Stimulated activated CD4-positive, alpha-beta T cell treated with anti-CD3 and anti-CD28 coated beads, Interleukin-15, amount 100 ng/mL, for 24 hours (primary cell): Measurements from ENCODE around the gene ARG2.

ENCODE experiments used
- DNase-seq: peaks from one replicate; pipeline ENCODE4 v3.0.0-alpha.2; 2020

ARG2 gene

DNA sequence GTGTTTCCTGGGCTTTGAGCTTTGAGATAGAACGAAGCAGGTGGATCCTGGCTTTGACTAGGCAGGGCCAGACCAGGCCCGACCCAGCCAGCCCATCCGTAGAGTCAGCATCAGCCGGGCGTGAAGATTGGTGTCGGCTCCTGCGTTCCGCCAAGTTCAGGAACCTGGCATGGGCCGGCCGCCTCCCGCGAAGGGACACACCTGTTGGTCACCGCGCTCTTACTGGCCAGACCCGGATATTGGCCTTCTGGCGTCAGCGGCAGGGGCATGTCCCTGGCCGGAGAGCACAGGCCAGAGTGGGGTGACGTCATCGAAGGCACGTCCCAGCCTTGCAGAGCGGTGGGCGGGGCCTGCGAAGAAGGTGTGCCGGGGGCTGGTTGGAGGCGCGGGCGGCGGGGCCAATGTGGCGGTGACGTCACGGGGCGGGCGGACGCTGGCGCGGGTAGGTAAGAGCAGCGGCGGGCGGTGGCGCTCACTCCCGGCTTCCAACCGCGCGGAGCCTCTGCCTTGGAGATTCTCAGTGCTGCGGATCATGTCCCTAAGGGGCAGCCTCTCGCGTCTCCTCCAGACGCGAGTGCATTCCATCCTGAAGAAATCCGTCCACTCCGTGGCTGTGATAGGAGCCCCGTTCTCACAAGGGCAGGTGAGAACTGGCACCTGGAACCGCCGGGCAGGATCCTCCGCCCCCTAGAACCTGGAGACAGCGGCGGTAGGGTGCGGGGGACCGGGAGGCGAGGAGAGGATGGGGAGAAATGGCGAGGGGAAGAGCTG lies at the start of gene ARG2:
Gene ARG2, plus strand, starts transcription at position 475 of the 771 bp plus-strand sequence. Its CDS starts 58 bp downstream, at position 533.
- DNase-seq = peak; percentile 99

DNA sequence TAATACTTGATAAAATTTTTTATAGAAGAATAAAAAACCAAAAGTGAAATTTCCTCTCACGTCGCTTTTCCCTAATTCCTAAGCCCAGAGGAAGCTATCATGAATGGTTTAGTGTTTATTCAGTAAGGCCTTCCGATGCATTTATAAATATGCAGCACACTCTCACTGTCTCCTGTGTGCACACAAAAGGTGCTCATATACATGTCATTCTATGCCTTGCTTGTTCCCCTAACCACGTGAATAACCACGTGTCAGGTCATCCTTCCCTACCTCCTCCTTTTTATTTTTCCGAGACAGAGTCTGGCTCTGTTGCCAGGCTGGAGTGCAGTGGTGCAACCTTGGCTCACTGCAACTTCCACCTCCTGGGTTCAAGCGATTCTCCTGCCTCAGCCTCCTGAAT lies 49.3 kb upstream of the ARG2 start:
- DNase-seq = no peak

DNA sequence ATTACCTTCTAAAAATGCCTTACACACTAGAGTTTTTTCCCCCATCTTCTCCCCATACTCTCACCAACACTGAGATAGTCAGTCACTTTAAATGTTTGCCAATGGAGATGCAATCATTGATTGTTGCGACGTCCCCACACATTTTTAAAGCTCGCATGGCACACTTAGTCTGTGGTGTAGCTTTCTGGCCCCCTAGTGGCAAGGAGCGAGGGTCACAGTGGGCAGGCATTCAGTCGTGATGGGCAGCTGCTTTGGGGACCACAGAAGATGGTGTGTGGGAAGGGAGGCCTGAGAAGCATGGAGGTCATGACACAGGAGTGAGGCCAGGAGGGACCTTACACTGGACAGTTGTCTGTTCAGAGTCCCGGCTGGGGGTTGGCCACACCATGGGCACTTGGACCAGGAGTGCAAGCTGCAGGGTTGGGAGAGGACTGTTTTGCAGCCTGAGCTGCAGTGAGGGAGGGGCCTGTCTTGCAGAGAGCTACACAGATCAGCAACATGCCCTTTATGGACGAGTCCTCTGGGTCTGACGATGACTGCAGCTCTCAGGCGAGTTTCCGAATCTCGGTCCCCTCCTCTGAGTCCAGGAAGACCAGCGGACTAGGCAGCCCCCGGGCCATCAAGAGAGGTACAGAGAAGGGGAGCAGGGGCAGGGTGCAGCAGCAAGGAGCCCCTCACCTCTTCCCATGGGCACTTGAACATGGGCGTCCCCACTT lies 48.3 kb upstream of the ARG2 start:
- peak; percentile 79 for DNase-seq

DNA sequence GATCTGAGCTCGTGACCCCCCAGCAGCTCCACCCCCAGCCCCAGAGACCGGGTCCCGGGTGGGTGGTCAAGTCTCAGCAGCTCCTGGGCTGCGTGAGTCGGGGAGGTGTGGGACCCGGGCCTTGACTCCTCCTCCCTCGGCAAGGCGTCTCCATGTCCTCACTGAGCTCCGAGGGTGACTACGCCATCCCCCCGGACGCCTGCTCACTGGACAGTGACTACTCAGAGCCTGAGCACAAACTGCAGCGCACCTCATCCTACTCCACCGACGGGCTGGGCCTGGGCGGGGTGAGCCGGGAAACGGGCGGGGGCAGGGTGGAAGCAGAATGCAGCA lies 47.8 kb upstream of the ARG2 start:
- DNase-seq = no peak

DNA sequence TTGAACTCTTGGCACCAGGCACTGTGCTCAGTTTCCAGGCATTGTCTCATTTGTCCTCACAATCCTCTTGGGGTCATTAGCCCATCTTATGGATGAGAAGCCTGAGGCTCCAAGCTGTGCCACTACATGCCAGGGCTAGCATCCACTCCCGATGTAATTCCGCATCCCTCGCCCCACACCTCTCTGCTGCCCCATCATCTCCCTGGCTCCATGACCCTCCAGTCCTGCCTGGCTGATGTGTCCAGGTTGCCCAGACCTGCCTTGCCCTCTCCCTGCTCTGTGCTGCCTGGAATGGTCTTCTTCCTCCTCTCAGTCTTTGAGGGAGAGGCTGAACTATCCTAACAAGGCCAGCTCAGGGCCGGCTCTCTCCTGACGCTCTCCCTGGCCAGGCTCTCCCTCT lies 47.1 kb upstream of the ARG2 start:
- DNase-seq = no peak

DNA sequence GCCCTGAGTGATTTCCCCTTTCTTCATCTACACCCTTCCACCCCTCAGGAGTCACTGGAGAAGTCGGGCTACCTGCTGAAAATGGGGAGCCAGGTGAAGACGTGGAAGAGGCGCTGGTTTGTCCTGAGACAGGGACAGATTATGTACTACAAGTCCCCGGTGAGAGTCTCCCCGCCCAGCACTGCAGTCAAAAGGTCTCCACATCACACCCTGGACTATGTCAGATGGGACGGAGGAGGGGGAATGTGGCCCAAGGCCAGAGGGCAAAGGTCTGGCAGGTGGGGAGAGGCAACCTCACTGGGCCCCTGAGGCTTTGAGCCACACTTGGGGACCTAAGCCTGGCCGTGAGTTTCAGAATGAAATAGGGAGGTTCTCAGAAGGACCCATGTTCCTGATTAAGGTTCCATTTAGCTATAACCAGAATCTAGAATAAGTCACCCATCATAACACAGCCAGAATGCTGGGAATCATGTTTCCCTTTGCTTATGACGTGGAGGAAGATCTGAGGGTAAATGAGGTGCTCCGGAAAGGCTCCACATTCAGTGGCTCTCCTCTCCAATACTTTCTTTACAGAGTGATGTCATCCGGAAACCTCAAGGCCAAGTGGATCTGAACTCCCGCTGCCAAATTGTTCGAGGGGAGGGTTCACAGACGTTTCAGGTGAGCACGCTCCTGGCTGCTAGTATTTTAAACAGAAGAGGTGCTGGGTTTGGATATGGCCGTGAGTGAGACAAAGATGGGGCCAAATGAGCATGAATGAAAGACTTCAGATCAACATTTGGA lies 46.3 kb upstream of the ARG2 start:
- no peak for DNase-seq

DNA sequence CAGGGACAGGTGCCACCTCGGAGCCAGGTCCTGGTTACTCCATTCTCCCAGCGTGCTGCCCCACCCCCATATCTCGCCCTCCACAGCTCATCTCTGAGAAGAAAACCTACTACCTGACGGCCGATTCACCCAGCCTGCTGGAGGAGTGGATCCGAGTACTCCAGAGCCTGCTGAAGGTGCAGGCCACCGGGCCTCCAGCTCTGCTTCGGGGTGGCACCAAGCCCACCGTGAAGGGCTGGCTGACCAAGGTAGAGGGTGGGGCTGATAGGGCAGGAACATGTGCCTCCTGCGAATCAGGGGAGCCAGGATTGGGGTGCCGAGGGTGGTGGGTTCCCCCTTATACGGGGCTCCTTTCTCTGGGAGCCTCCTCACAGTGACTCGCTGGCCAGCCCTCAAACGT lies 45.6 kb upstream of the ARG2 start:
- DNase-seq = no peak

DNA sequence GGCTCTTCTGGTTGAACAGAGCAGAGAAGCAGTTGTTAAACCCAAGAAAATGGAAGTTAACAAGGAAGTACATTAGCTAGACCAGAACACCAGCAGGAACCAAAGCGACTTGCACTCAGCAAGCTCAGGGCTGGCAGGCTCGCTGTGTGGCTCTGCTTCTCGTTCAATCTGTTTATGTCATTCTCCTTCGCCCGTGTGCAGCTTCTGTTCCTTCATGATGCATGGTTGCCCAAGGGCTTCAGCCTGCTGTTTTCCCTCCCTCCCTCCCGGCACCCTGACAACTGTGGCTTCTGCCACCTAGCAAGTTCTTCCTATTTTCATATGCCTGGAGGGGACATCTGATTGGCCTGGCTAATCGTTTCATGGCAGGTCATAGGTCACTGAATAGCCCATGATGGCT lies 44.9 kb upstream of the ARG2 start:
- DNase-seq = no peak

DNA sequence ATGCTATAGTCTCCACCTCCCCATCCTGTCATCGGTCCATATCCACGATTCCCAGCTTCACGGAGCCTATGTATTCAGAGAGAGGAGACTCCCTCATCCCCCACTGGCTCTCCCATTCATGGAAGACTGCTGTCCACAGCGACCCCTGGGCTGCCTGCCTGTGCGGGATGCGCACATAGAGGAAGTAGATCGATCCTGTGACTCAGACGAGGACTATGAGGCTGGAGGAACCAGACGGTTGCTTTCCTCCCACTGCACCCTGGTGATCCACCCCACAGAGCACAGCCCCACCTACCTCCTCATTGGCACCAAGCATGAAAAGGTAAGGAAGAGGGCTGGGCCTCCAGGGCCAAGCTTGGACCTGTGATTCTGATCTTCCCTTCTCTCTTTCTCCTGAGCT lies 44.0 kb upstream of the ARG2 start:
- DNase-seq = no peak

DNA sequence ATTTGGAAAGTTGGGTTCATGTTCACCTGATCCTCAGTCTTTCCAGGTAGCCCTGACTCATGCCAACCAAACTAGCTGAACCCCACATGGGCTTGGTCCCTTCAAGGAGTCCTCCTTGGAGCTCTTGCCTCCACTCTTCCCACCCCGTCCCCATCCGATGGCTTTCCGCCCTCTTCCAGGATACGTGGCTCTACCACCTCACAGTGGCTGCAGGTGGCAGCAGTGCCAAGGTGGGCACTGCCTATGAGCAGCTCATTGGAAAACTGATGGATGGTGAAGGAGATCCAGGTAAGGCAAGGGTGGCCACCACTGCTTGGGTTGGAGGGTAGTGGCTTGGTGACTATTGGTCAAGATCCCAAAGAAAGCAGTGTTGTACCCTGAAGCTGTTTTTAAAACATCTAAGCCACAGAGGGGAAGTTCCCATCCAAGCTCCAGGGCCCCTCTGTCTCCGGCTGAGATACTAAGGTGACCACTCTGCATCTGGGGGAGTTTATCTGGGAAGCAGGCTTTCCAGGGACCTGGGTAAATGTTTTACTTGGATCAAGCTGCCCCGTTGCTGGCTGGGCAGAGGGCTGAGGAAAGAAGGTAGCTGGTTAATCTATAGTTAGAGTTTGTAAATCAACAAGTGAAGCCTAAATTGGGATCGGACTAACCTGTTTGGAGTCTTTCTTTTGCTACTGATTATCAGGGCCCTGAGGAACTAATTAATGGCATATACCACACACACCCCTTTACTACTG lies 43.3 kb upstream of the ARG2 start:
- no peak for DNase-seq

DNA sequence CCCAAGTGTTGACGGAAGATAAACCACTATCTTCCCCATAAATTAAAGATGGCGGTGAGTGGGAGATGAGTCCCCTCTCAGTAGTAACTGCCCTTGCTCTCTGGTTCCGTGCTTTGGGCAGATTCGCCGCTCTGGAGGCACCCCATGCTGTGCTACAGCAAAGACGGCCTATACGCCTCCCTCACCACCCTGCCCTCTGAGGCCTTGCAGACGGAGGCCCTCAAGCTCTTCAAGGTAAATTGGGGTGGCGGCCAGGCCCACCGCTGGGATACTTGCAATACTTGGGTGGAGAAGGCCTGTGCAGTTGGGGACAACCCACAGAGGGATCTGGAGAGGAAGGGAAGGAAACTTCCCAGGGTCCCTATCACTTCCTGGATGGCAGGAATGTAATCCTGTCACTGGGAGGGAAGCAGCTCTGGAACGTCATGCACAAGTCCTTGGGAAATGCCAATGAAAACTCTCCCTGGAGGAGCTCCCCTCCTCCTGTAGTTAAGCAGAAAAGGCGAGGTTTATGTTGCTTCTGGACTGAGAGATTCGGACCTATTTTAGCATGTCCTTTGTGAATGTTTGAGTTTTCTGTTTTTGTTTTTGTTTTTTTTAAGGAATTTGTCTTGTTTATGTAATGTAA lies 42.4 kb upstream of the ARG2 start:
- DNase-seq = no peak

DNA sequence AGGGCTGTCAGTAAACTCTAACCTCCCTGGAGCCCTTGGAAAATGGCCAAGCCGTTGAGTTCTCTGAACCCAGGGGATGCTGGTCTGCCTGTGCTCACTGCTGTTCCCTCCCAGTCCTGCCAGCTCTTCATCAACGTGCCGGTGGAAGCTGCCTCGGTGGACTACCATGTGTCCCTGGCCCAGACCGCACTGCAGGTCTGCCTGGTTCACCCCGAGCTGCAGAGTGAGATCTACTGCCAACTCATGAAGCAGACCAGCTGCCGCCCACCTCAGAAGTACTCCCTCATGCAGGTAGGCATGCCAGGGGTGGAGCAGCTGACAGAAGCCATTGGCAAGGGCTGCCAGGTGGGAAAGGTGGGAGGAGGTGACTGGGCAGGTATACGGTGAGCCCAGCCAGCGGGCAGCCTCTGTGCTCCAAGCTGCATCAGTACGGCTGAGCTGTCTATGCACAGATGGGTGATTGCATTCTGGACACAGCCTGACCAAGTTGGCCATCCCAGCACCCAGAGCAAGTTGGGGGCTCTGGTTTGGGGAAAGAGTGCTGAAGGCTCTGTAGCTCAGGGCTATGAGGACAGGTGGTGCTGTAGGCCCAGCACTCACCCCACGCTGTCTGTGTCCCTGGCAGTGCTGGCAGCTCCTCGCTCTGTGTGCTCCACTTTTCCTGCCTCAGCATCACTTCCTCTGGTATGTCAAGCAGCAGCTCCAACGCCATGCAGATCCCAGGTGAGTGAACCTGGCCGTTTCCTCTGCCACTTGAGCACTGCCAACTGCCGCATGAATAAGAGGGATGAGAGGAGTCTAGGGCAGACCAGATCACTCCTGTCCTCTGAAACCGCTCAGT lies 41.6 kb upstream of the ARG2 start:
- no peak for DNase-seq

DNA sequence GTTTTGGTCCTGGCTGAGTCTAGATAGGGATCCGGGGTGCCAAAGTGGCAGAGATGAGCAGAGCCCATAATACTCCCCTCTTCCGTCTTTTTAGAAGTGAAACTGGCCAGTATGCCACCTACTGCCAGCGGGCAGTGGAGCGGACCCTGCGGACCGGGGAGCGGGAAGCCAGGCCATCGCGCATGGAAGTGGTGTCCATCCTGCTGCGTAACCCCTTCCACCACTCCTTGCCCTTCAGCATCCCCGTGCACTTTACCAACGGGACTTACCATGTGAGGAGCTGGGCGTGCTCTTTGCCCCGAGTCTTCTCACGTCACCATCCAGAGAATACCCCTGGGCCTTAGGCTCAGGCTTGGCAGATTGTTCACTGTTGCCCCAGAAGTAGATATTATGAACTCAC lies 40.7 kb upstream of the ARG2 start:
- no peak for DNase-seq

DNA sequence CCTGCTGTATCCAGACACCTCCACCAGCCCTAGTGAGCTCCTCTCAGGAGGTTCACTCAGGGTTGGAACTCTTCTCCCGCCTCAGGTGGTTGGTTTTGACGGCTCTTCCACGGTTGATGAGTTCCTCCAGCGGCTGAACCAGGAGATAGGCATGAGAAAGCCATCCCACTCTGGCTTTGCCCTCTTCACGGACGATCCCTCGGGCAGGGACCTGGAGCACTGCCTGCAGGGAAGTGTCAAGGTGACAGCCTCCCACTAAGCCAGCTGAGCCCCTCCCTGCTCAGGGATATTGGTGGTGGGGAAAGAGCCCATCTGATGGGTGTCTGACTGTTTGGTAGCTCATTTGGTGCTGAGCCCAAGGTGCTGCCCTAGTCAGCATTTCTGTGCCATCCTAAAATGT lies 40.1 kb upstream of the ARG2 start:
- no peak for DNase-seq

DNA sequence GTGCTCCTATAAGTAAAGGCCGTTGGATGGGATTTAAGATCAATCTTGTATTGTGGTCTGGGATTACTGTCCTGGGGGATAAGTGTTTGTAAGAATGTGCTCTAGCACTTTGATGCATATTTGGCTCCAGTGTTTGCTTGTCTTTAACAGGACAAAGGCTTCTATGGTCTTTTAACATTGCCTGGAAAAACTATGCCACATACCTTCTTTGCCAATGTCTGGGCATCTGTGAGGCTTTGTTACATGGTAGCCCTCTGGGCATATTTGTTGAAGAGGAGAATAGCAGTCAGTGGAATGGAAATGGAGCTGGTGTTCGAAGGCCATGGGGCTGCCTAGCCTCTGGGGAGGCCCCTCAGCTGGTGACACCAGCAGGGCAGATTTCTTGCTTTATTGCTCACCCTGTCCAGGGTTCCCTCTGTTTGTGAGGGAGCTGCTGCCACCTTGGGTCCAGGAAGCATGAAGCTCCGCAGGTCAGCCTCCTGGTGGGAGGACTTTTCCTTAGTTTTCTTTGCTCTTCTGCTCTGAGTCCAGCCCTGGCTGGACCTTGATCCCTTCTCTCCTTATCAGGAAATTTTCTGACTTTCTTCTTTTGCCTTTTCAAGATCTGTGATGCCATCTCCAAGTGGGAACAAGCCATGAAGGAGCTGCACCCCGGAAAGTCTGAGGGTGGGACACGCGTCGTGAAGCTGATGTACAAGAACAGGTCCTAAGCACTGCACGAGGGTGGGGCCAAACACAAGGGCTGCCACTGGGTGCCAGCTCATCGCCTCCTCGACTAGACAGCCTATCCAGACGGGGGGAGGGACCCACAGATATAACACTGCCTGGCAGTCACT lies 39.2 kb upstream of the ARG2 start:
- DNase-seq = no peak

DNA sequence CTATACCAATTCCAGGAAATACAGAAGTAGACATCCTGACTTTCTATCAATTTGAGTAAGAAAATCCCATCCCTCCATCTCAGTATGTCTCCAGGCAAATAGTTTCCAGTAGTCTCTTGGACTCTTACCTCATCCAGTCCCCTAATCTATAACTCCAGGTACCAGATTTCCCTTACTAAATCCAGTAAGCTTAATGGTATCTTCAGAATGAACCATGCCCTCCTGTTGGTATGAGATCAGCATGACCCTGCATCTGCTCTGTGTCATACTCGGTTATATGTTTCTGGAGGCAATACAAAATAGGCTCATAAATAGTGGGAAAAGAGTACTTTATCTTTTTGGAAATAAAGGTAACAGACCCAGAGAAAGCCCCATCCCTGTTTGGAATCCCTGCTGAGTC lies 38.1 kb upstream of the ARG2 start:
- no peak for DNase-seq

DNA sequence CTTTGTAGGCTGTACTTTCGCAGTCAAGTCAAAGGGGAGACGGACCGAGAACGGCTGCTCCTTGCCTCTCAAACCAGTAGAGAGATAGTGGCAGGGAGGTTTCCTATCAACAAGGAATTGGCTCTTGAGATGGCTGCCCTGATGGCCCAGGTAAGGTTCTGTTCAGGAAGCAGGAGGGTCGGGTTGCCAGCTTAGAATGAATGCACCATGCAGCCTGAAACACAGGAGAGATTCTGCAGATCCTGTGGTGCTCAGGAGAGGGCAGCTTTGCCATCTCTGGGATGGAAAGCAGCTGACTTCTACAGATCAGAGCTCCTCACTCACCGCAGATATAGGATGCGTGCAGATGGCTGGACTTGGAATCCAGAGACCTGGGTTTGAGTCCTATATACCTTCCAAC lies 37.7 kb upstream of the ARG2 start:
- no peak for DNase-seq

DNA sequence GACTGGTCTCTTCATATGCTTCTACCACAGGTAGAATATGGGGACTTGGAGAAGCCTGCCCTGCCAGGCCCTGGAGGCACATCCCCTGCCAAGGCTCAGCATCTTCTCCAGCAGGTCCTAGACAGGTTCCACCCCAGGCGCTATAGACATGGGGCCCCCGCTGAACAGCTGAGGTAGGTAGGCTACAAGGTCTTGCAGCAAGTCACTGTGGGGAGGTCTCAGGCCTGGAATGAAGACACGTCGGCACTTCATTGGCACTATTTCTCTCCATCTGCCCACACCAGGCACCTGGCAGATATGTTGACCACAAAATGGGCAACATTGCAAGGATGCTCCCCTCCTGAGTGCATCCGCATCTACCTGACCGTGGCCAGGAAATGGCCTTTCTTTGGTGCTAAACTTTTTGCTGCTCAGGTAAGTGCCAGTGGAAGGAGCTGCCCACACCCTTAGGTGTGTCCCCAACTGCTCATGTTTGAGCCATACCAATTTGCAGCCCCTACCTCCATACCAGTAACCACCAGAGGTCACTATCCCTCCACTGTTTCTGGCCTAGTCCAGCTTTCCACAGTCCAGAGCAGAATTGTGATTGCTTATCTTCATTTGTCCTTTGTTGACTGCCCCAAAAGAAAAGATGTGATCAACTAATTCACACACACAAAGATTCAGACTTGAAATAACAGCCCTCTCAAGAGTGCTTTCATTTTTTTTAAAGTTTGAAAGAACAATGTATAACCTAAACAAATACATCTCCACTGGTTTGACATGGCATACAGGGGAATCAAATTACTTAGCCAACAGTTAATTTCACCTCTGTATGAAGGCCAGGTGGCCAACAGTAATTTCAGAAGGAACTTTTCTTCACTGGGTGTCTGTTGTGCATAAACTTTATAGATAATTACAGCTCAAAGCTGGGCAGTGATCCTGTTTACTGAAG lies 35.7 kb upstream of the ARG2 start:
- DNase-seq = peak; percentile 26

DNA sequence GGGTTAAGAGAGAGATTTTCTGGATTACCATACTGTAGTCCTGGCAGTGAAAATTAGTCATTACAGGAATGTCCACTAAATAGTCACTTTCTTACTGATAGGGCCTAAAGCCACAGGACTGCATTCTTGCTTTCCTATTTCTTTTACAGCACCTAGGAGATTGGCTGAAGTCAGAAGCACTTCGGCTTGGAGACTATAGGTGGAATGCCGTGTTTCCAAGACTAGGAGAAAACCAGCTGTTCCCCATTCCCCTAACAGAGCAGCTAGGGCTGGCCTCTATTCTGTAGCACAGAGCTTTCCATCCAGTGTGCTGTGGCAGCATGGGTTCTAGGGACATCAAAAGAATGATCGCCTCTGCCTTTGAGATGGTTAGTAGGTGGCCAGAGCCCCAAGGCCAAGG lies 34.7 kb upstream of the ARG2 start:
- no peak for DNase-seq

DNA sequence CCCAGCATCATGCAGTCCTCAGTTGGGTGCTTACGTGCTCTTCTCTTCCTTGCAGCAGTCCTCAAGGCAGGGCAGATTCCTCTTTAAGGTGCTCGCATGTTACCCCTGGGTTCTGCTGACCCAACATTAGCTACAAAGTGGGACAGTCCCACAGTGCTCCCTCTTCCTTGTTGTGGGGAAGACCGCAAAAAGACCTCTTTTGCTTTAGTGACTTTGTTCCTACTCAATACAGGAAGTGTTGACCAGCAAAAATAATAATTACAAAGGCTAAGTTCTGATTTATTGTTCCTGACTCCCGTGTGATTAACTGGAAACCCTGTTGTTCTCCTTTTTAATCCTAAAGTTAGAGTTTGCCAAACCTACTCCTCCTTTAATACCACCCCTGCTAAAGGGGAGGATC lies 33.4 kb upstream of the ARG2 start:
- no peak for DNase-seq
